Measurements from ENCODE around the gene MRE11.
"Not testable (repeated sequence)": the region's sequence is repeated elsewhere in the genome, so short reads cannot be mapped to it uniquely, and the experiment has no call there.

Gene MRE11

GRCh38 chr11:94418123-94418765 lies 75.4 kb downstream of the MRE11 start:
- DNase-seq = no peak

DNA sequence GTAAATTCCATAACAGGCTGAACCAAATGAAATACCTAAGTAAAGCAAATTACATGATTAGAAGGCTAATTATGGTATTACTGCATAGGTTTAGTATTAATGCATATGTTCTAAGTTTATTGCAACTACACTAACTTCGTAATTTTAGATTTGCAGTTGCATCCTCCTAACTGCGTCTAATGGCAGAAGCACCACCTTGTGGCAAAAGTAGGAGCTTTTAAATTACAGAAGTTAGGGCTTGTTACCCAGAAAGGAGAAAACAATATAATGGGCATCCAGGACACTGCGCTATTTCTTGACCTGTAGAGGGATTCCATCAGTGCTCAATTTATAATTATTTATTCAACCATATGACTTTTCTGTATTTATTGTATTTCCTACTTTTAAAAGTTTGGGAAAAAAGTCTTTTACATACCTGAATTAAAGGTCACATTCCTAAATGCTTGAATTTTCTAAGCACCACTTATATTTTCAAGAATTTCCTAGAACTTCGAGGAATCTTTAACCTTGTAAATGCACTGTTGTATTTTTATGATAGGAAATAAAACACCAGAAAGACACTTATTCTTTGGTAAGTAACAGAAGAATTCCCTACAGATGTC lies 76.2 kb downstream of the MRE11 start:
- DNase-seq = peak; percentile 35

DNA sequence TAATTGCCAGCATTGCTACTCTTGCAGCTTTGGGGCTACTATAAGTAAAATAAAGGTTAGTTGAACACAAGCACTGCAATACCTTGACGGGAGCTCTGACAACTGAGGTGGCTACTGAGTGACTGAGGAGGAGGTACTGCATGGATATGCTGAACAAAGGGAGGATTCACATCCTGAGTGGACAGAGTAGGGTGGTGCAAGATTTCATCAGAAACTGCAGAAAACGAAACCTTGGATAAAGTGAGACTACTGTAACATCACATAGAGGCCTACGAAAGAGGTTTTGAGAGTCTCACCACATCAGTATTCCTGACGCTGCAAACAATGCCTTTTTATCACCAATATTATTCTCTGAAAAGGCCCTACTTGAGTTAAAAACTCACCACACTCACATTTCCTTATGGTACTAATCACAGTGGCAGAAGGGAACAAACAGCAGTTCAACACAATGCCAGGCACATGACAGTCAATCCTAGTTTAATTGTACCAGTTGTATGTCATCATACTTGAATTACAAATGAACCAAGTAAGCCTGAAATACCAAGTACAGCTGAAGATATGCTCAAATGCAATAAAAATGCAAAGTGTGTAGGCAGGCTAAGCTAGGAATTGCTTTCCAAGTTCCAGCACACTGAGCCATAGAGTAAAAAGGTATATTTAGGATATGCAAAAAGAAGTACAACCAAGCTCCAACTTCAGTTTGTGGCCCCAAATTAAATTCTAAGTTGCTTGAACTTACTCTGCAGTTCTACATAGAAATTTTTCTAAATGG lies 88.4 kb downstream of the MRE11 start:
- no peak for DNase-seq

DNA sequence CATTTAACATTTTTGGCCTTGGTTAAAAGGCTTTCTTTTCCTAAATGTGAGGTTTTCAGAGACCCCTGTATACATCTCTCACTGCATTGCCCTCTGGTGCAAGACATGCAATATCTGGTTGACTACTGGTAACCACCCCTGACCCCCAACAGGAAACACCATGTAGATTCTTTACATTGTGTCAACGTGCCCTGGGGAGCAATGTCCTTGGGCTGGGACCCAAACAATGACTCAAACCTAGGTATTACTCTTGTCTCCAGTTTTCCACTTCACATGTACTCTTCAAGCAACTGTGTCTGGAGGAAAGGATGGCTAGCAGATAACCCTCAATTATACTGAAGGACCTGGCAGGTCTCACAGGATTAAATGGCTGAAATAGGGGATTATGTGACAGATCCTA lies 91.3 kb downstream of the MRE11 start:
- DNase-seq = no peak

- DNase-seq = no peak
Observed at GRCh38 chr11:94401773-94402265, 91.8 kb downstream of the MRE11 start.

DNA sequence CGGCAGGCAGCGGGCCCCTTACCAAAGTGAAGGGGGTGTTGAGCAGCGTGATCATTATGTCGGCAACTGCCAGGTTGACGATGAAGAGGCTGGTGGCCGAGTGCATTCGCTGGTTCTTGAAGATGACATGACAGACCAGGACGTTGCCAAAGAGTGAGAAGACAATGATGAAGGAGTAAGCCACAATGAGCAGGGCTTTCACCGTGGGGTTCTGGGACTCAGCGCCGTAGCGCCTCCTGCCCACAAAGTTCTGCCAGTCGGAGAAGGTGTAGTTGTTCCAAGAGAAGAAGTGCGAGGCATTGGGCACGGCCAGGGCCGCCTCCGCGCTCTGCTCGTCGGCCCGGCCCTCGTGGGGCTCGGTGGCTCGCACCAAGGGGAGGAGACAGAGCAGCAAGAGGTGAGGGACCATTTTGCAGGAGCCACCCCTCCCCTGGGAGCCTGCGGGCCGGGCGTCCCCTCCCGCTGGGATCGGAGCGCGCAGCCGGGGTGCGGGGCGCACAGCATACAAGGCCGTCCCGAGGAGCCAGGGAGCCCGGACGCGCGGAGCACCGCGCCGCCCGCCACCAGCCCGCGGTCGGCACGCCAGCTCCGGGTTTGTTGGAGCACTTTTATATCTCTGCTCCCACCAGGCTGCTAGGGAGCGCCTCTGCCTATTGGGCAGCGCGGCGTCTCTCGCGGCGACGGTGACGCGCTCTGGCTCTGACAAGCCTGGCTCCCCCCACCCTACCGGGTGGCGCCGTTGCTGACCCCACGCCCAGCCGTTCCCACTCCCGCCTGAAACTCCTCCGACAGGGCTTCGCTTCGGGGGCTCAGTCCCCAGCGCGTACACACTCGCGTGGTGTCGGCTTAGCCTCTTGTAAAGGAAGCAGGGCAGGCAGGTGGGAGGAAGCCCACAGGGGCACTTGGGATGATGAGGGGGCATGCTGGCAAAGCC lies 92.5 kb downstream of the MRE11 start, which contains the start of gene GPR83:
Gene GPR83 (minus strand): TSS at position 581 of the 934 bp plus-strand sequence. CDS start 172 bp downstream, at position 409.
- peak; percentile 63 for DNase-seq

- DNase-seq = no peak
Observed at GRCh38 chr11:94400457-94400838, 93.2 kb downstream of the MRE11 start.

DNA sequence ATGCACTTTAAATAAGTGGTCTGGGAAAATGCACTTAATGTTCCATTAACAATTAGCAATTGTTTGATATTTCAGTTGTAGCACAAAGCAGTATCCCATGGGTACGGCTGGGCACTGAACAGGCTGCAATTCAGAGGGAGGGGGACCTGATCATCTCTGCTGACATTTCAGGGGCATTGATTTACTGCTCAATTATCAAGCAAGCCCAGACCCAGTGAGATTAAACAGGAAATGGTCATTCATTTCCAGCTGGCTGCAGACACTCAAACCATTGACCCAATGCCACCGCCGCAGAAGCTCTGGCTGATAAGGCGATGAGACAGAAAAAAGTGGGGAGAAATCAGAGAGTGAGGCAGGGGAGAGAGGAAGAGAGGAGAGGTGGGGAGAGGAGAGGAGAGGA lies 93.6 kb downstream of the MRE11 start:
- DNase-seq = no peak

DNA sequence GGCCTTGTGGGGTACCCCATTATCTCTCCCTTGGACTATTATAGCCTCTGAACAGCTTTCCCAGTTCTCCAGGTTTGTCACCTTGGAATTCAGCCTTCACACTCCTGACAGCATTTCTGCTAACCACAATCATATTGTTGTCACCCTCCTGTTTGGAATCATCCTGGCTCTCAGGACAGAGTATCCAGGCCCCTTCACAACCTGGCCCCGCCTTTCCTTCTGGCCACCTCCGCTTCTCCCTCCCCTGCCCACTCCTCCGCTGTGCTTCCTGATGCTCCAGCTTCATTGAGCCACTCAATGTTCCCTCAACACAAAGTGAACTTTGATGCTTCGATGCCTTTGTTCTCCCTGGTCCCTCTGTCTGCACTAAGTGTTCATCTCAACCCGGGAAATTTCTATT lies 95.5 kb downstream of the MRE11 start:
- no peak for DNase-seq

GRCh38 chr11:94396282-94396681 lies 97.4 kb downstream of the MRE11 start:
- no peak for DNase-seq

DNA sequence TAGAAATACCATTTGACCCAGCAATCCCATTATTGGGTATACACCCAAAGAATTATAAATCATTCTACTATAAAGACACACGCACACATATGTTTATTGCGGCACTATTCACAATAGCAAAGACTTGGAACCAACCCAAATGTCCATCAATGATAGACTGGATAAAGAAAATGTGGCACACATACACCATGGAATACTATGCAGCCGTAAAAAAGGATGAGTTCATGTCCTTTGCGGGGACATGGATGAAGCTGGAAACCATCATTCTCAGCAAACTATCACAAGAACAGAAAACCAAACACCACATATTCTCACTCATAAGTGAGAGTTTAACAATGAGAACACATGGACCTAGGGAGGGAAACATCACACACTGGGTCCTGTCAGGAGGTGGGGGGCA lies 101.7 kb downstream of the MRE11 start:
- DNase-seq = not testable (repeated sequence)

DNA sequence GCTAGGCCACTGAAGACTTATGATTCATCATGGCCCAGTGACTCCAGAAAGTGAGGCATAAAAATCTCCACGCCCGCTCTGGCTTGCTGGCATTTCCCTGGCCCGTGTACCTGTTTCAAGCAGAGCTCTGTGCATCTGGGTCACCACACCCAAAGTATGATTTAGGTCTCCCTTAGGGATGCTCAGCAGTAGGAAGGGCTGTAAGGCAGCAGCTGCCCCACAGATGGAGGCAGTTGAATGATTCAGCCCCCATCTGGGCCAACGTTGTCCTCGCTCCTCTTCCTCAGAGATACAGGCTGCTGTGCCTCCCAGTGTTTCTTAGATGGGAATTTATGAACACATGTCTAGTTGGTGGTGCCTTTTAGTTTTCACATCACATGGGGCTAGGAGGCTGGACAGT lies 114.0 kb downstream of the MRE11 start:
- no peak for DNase-seq

GRCh38 chr11:94376841-94377240 lies 116.8 kb downstream of the MRE11 start:
- DNase-seq = no peak

- not testable (repeated sequence) for DNase-seq
Observed at GRCh38 chr11:94370576-94370975, 123.1 kb downstream of the MRE11 start.
